Kidney (tissue), 14 donors: ENCODE data around the gene ADSS1. TPM values are rescaled to one million over a fixed set of nuclear protein-coding genes. Genes with fewer than 3 reads are reported as not detected.
"Not testable (repeated sequence)": the region's sequence is repeated elsewhere in the genome, so short reads cannot be mapped to it uniquely, and the experiment has no call there.

Experiments
- DNase-seq, 5 donors: peaks; one replicate each; pipeline ENCODE4 v3.0.0-alpha.2; 2013 to 2020
- FAIRE-seq: peaks from 2 replicates; lab custom pipeline; 2012; peaks lifted over from hg19 to GRCh38; lab: Jason Lieb, UNC
- H3K27ac ChIP-seq, 2 donors: one replicate each; pipeline ENCODE4 v1.7.0; 2013; ENCODE audit warnings: low read depth in 2 of 2, low read length in 2 of 2, inconsistent platforms in 1 of 2
- H3K27me3 ChIP-seq: one replicate; pipeline ENCODE4 v1.7.1; 2013; ENCODE audit warnings: low read length, inconsistent platforms; ENCODE audit not compliant: control insufficient read depth, insufficient read depth
- H3K36me3 ChIP-seq, 3 donors: one replicate each; pipeline versions ENCODE4 v1.7.0 to v1.7.1; 2013; ENCODE audit warnings: low read length in 3 of 3, control low read depth in 1 of 3, inconsistent platforms in 1 of 3; ENCODE audit not compliant: insufficient read depth in 3 of 3, control insufficient read depth in 2 of 3
- H3K4me1 ChIP-seq, 3 donors: one replicate each; pipeline versions ENCODE4 v1.7.0 to v1.7.1; 2013; ENCODE audit warnings: low read length in 3 of 3, inconsistent platforms in 1 of 3, low read depth in 1 of 3; ENCODE audit not compliant: control insufficient read depth in 2 of 3, insufficient read depth in 2 of 3
- H3K4me3 ChIP-seq, 3 donors: one replicate each; pipeline versions ENCODE4 v1.7.0 to v1.8.1; 2013; ENCODE audit warnings: low read length in 3 of 3, control low read depth in 1 of 3, inconsistent platforms in 1 of 3
- H3K9ac ChIP-seq, 3 donors: one replicate each; pipeline versions ENCODE4 v1.7.0 to v1.7.1; 2013; ENCODE audit warnings: low read length in 3 of 3, control low read depth in 1 of 3, inconsistent platforms in 1 of 3
- H3K9me3 ChIP-seq, 3 donors: one replicate each; pipeline versions ENCODE4 v1.7.0 to v1.7.1; 2013; ENCODE audit warnings: low read length in 3 of 3, control low read depth in 1 of 3, inconsistent platforms in 1 of 3; ENCODE audit not compliant: control insufficient read depth in 2 of 3, insufficient read depth in 1 of 3
- CTCF ChIP-seq: IDR thresholded peaks from 3 replicates; pipeline ENCODE4 v1.5.1; 2012; ENCODE audit warnings: mild to moderate bottlenecking, moderate library complexity, borderline replicate concordance; ENCODE audit not compliant: insufficient read depth; ENCODE audit errors: extremely low read depth
- intact Hi-C: fragments of 100-400 bp; cut with DNase I; formaldehyde crosslinking; loops from one replicate; pipeline ENCODE4 v1.11.1; 2022
- polyA plus RNA-seq: library from polyadenylated mRNA; stranded (reverse); fragments of 350-450 nt; fragmentation: Illumina TruSeq; extraction: RNeasy Lipid Tissue Mini Kit (QIAGEN cat#74804); gene quantifications from one replicate; pipeline ENCODE4 v1.2.3, GENCODE V29; 2014; ENCODE audit warnings: low read depth, low replicate concordance; ENCODE audit not compliant: insufficient read depth
- total RNA-seq: library from RNA; stranded (reverse); fragmentation: NEBNext Ultra II Directional; extraction: Animal tissue kit (Norgen Biotek cat#: 25700); gene quantifications from one replicate; pipeline ENCODE4 v1.2.1, GENCODE V29; 2021
- donor health status: control.
- donor health status: control.
- donor health status: control.
- donor health status: control.
- donor health status: control.
- donor health status: DM: yes; HTN: yes; CAD: no.
- donor health status: Normal renal cell carcinoma (clear cell type).

ADSS1 gene
- total and polyA plus RNA-seq, 2 donors from 2014 or later = 7.5 to 16.5 TPM

GRCh38 chr14:104747876-104748275, 23.8 kb downstream of the ADSS1 start:
- H3K4me1 ChIP-seq = peaks cover 3 to 17% (median 7%) of the 10 kb centered on the region in 3 donors
- H3K9ac ChIP-seq = no peak overlapping the region
- no peak overlapping the region for H3K27ac ChIP-seq
- no peak overlapping the region for H3K4me3 ChIP-seq
- H3K9me3 ChIP-seq = no peaks in the 10 kb centered on the region
- peak in 3 of 5 donors; percentile 27 to 59 (median 38) for DNase-seq
- peaks cover 0 to 11% (median 6%) of the 10 kb centered on the region in 3 donors for H3K36me3 ChIP-seq
- FAIRE-seq = no peak
- no peaks in the 10 kb centered on the region for H3K27me3 ChIP-seq
- intact Hi-C loops = no loop called here
- TF ChIP-seq CTCF = no peak

- H3K9me3 ChIP-seq = no peaks in the 10 kb centered on the region
- DNase-seq (peak in 4 of 5 donors; percentile 60 to 91 (median 70)), FAIRE-seq (no peak)
- H3K4me3 ChIP-seq = no peak overlapping the region
- H3K4me1 ChIP-seq = peaks cover 3 to 19% (median 13%) of the 10 kb centered on the region in 3 donors
- intact Hi-C loops = no loop called here
- peaks cover 0 to 7% (median 0%) of the 10 kb centered on the region in 3 donors for H3K36me3 ChIP-seq
- peak overlapping the region in 1 of 2 donors; percentile 16 for H3K27ac ChIP-seq
- H3K9ac ChIP-seq = no peak overlapping the region
- no peak for TF ChIP-seq CTCF
- no peaks in the 10 kb centered on the region for H3K27me3 ChIP-seq
Measured at GRCh38 chr14:104749111-104749649, 25.2 kb downstream of the ADSS1 start.

- Histone ChIP-seq H3K36me3 (no peaks in the 10 kb centered on the region), H3K9me3 (no peaks in the 10 kb centered on the region), H3K4me1 (peaks cover 3 to 27% (median 20%) of the 10 kb centered on the region in 3 donors), H3K4me3 (no peak overlapping the region), H3K27me3 (no peaks in the 10 kb centered on the region), H3K9ac (no peak overlapping the region), H3K27ac (peak overlapping the region in 1 of 2 donors; percentile 15)
- DNase-seq = peak in 1 of 5 donors; percentile 52
- FAIRE-seq = no peak
- TF ChIP-seq CTCF = no peak
- intact Hi-C loops = no loop called here
Measured at GRCh38 chr14:104750056-104750752, 26.2 kb downstream of the ADSS1 start.

GRCh38 chr14:104750753-104751057, 26.7 kb downstream of the ADSS1 start:
- peak in 1 of 5 donors; percentile 22 for DNase-seq

More at GRCh38 chr14:104750753-104751057, 26.7 kb downstream of the ADSS1 start:
- H3K27me3 ChIP-seq, H3K9ac ChIP-seq, H3K4me3 ChIP-seq, intact Hi-C loops, H3K9me3 ChIP-seq, FAIRE-seq, H3K36me3 ChIP-seq, H3K27ac ChIP-seq: not testable (repeated sequence)
- H3K4me1 ChIP-seq = peaks cover 3 to 27% (median 22%) of the 10 kb centered on the region in 3 donors
